PC-3 (cell line): ENCODE measurements around the gene SAT2. TPM values are rescaled to one million over a fixed set of nuclear protein-coding genes. Genes with fewer than 3 reads are reported as not detected.

Experiments
- ATAC-seq: fragments of 200-7000 bp; cut with Tn5 transposase; 2 replicates; pipeline ENCODE4 v1.9.1; 2020; ENCODE audit warnings: mild to moderate bottlenecking, moderate library complexity
- BruUV-seq: library from RNA; stranded (reverse); fragments of 400-500 nt; replicated peaks from 2 replicates; lab custom pipeline; 2021; lab: Mats Ljungman, UMichigan
- CTCF ChIA-PET: fragments of 300-600 bp; sonication (Branson Sonifier 250); formaldehyde crosslinking; loops from one replicate; lab custom pipeline; 2022; ENCODE audit warnings: antibody characterized with exemption; lab: Charles Lee
- POLR2A ChIA-PET: fragments of 300-600 bp; sonication (Branson Sonifier 250); formaldehyde crosslinking; loops from one replicate; lab custom pipeline; 2022; ENCODE audit warnings: antibody characterized with exemption; ENCODE audit not compliant: unreplicated experiment; lab: Charles Lee
- DNase-seq: peaks from one replicate; pipeline ENCODE4 v3.0.0-alpha.2; 2015
- H2AFZ ChIP-seq: fragments of 300-600 bp; sonication (generic); 2 replicates; pipeline ENCODE4 v1.6.0; 2016; ENCODE audit warnings: antibody characterized with exemption, low read length
- H3F3A ChIP-seq: fragments of 300-600 bp; sonication (generic); one replicate; pipeline ENCODE4 v1.6.0; 2017; ENCODE audit warnings: antibody characterized with exemption, low read length, control low read depth, mild to moderate bottlenecking; ENCODE audit not compliant: unreplicated experiment
- H3K27ac ChIP-seq: fragments of 300-600 bp; sonication (generic); 2 replicates; pipeline ENCODE4 v1.5.1; 2016; ENCODE audit warnings: mild to moderate bottlenecking, low read length
- H3K27me3 ChIP-seq: fragments of 300-600 bp; sonication (generic); 2 replicates; pipeline ENCODE4 v1.6.1; 2016; ENCODE audit warnings: low read length, mixed read lengths
- H3K36me3 ChIP-seq: fragments of 300-600 bp; sonication (generic); 2 replicates; pipeline ENCODE4 v1.6.1; 2016; ENCODE audit warnings: low read depth, mixed run types, low read length, mixed read lengths
- H3K4me1 ChIP-seq: fragments of 300-600 bp; sonication (generic); 2 replicates; pipeline ENCODE4 v1.5.1; 2016; ENCODE audit warnings: low read length; ENCODE audit not compliant: insufficient read depth
- H3K4me2 ChIP-seq: fragments of 300-600 bp; sonication (generic); 2 replicates; pipeline ENCODE4 v1.6.0; 2016; ENCODE audit warnings: low read length
- H3K4me3 ChIP-seq: fragments of 300-600 bp; sonication (generic); 2 replicates; pipeline ENCODE4 v1.5.1; 2016; ENCODE audit warnings: mild to moderate bottlenecking, low read length, mixed read lengths
- H3K79me2 ChIP-seq: fragments of 300-600 bp; sonication (generic); 2 replicates; pipeline ENCODE4 v1.6.1; 2017; ENCODE audit warnings: low read length, mixed read lengths
- H3K9ac ChIP-seq: fragments of 300-600 bp; sonication (generic); 2 replicates; pipeline ENCODE4 v1.6.0; 2016; ENCODE audit warnings: mild to moderate bottlenecking, low read length
- H3K9me2 ChIP-seq: fragments of 300-600 bp; sonication (generic); replicated peaks from 2 replicates; pipeline ENCODE4 v1.6.1; 2016; ENCODE audit warnings: mixed run types, low read length, mixed read lengths
- H3K9me3 ChIP-seq: fragments of 300-600 bp; sonication (generic); 2 replicates; pipeline ENCODE4 v1.6.1; 2016; ENCODE audit warnings: low read length, mixed read lengths
- H4K20me1 ChIP-seq: fragments of 300-600 bp; sonication (generic); 2 replicates; pipeline ENCODE4 v1.6.1; 2016; ENCODE audit warnings: low read length, mixed read lengths
- EZH2 ChIP-seq: fragments of 300-600 bp; sonication (generic); IDR thresholded peaks from one replicate; pipeline ENCODE4 v1.6.1; 2017; ENCODE audit warnings: antibody characterized with exemption, mild to moderate bottlenecking, low read length; ENCODE audit not compliant: unreplicated experiment
- EZH2phosphoT487 ChIP-seq: fragments of 300-600 bp; sonication (generic); IDR thresholded peaks from 2 replicates; pipeline ENCODE4 v1.6.1; 2018; ENCODE audit warnings: mild to moderate bottlenecking, antibody characterized with exemption, low read length, borderline replicate concordance
- intact Hi-C: fragments of 100-400 bp; cut with micrococcal nuclease; formaldehyde crosslinking; loops from 2 replicates; pipeline ENCODE4 v1.9.0; 2023
- total RNA-seq: library from RNA; depleted of rRNA; stranded (reverse); fragments of >200 nt; gene quantifications from 2 replicates; pipeline ENCODE4 v1.2.3, GENCODE V29; 2014
- TF ChIP-seq, protein P1 (sequence below): fragments of 300-600 bp; sonication (generic); conservative IDR thresholded peaks from 2 replicates; pipeline ENCODE4 v1.5.1; 2017; ENCODE audit warnings: antibody characterized with exemption, low read depth, mild to moderate bottlenecking, low read length

The SAT2 gene
- total RNA-seq, 1 experiment from 2014 or later: 33.1 TPM

DNA sequence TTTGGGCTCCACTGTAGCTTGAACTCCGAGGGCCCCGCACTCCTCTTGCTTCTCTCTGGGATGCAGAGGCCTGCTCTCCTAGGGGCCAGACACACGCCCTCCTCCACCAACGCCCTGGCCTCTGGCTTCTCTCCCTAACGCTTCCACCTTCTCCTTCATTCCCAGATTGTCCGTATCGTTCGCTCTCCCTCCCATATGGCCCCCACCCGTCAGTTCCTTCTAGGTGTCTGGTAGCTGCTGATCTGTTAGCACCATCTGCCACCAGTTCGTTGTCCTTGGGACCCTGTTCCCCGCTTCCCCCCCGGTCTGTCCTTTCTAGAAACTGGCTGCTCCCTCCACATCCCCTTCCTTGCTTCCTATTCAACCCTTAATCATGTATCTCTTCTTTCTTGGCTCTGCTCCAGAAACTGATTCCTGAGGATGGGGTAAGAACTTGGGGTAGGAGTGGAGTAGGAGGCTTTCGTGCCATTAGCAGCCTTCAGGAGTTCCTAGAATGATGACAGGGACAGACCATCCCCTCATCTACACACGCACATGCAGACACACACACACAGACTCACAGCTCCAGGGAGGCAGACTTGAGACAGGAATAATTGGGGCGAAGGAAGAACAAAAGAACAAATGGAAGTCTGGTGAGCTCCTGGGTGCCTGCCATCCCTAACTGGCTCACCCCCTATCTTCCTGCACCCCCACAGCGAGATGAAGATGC lies 27.4 kb upstream of the SAT2 start:
- H3F3A ChIP-seq: no peaks in the 10 kb centered on the region
- TF ChIP-seq EZH2phosphoT487 (no peak), EZH2 (no peak)
- TF ChIP-seq, protein P1, sequence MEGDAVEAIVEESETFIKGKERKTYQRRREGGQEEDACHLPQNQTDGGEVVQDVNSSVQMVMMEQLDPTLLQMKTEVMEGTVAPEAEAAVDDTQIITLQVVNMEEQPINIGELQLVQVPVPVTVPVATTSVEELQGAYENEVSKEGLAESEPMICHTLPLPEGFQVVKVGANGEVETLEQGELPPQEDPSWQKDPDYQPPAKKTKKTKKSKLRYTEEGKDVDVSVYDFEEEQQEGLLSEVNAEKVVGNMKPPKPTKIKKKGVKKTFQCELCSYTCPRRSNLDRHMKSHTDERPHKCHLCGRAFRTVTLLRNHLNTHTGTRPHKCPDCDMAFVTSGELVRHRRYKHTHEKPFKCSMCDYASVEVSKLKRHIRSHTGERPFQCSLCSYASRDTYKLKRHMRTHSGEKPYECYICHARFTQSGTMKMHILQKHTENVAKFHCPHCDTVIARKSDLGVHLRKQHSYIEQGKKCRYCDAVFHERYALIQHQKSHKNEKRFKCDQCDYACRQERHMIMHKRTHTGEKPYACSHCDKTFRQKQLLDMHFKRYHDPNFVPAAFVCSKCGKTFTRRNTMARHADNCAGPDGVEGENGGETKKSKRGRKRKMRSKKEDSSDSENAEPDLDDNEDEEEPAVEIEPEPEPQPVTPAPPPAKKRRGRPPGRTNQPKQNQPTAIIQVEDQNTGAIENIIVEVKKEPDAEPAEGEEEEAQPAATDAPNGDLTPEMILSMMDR: no peak
- ATAC-seq (no peak), DNase-seq (no peak)
- H3K9me3 ChIP-seq: no peaks in the 10 kb centered on the region
- POLR2A ChIA-PET: no interaction called here
- intact Hi-C loops: no loop called here
- H3K27me3 ChIP-seq: peaks cover 13% of the 10 kb centered on the region
- CTCF ChIA-PET: no interaction called here
- no peak overlapping the region for H2AFZ ChIP-seq
- H3K79me2 ChIP-seq: no peaks in the 10 kb centered on the region
- H3K27ac ChIP-seq: no peak overlapping the region
- no peak overlapping the region for H3K9ac ChIP-seq
- H3K36me3 ChIP-seq: no peaks in the 10 kb centered on the region
- H3K9me2 ChIP-seq: no peaks in the 10 kb centered on the region
- no TSS peak for BruUV-seq
- H3K4me2 ChIP-seq: no peak overlapping the region
- no peak overlapping the region for H3K4me3 ChIP-seq
- no peaks in the 10 kb centered on the region for H4K20me1 ChIP-seq
- H3K4me1 ChIP-seq: no peaks in the 10 kb centered on the region; the same call in 1 of the 2 replicates

- CTCF ChIA-PET: no interaction called here
- Histone ChIP-seq H4K20me1 (no peaks in the 10 kb centered on the region), H3K27ac (no peak overlapping the region), H2AFZ (no peak overlapping the region), H3K9me3 (no peaks in the 10 kb centered on the region), H3K79me2 (no peaks in the 10 kb centered on the region), H3K4me1 (no peaks in the 10 kb centered on the region; the same call in 1 of the 2 replicates), H3K36me3 (no peaks in the 10 kb centered on the region), H3K27me3 (peaks cover 13% of the 10 kb centered on the region), H3K9ac (no peak overlapping the region), H3K4me2 (no peak overlapping the region), H3F3A (no peaks in the 10 kb centered on the region), H3K9me2 (no peaks in the 10 kb centered on the region), H3K4me3 (no peak overlapping the region)
- POLR2A ChIA-PET: no interaction called here
- ATAC-seq: no peak
- DNase-seq: no peak
- BruUV-seq: no TSS peak
- no peak for TF ChIP-seq EZH2phosphoT487
- intact Hi-C loops: no loop called here
These were observed 25.1 kb upstream of the SAT2 start for GRCh38 chr17:7652388-7653356.

- POLR2A ChIA-PET: no interaction called here
- Histone ChIP-seq H3K4me2 (no peak overlapping the region), H3K4me3 (no peak overlapping the region), H3F3A (no peaks in the 10 kb centered on the region), H3K27ac (no peak overlapping the region), H3K79me2 (no peaks in the 10 kb centered on the region), H3K9ac (no peak overlapping the region), H2AFZ (no peak overlapping the region), H3K36me3 (no peaks in the 10 kb centered on the region), H4K20me1 (no peaks in the 10 kb centered on the region), H3K4me1 (no peaks in the 10 kb centered on the region; the same call in 1 of the 2 replicates), H3K9me2 (no peaks in the 10 kb centered on the region), H3K27me3 (peaks cover 13% of the 10 kb centered on the region), H3K9me3 (no peaks in the 10 kb centered on the region)
- CTCF ChIA-PET: interaction anchor here (0.6 kb wide), 1 partner anchor 36 kb away, joined by 5 read pairs; no protein-coding TSS in a partner anchor
- ATAC-seq (no peak), DNase-seq (no peak)
- no peak for TF ChIP-seq EZH2
- TF ChIP-seq, protein P1: no peak
- TF ChIP-seq EZH2phosphoT487: no peak
- BruUV-seq: no TSS peak
- intact Hi-C loops: no loop called here
These were observed 24.2 kb upstream of the SAT2 start for GRCh38 chr17:7651665-7652387.
